Tibial nerve (tissue), 4 donors: ENCODE results near the gene NUSAP1. TPM values are rescaled to one million over a fixed set of nuclear protein-coding genes. Genes with fewer than 3 reads are reported as not detected.
A peak's percentile ranks its signal among the peaks of the same experiment; 100 is the strongest.

Experiments used
- DNase-seq, 2 donors: peaks; one replicate each; pipeline ENCODE4 v3.0.0-alpha.2; 2019; ENCODE audit warnings: low spot score in 2 of 2
- H3K27ac ChIP-seq, 4 donors: fragments of 200-600 bp; sonication (generic) in 3 of 4; one replicate each; pipeline ENCODE4 v1.5.1; 2017 to 2019; ENCODE audit warnings: mild to moderate bottlenecking in 1 of 4
- H3K27me3 ChIP-seq, 2 donors: fragments of 200-600 bp; sonication (generic) in 1 of 2; one replicate each; pipeline versions ENCODE4 v1.5.1 to v1.6.0; 2017 to 2019
- H3K36me3 ChIP-seq, 3 donors: fragments of 200-600 bp; sonication (generic); one replicate each; pipeline ENCODE4 v1.5.1; 2018 to 2019
- H3K4me1 ChIP-seq, 4 donors: fragments of 200-600 bp; sonication (generic) in 3 of 4; one replicate each; pipeline ENCODE4 v1.5.1; 2017 to 2019
- H3K4me3 ChIP-seq, 4 donors: fragments of 200-600 bp; sonication (generic) in 3 of 4; one replicate each; pipeline ENCODE4 v1.5.1; 2017 to 2019; ENCODE audit warnings: mild to moderate bottlenecking in 1 of 4, moderate library complexity in 1 of 4
- H3K9me3 ChIP-seq, 4 donors: fragments of 200-600 bp; sonication (generic) in 3 of 4; one replicate each; pipeline ENCODE4 v1.5.1; 2017 to 2019
- EP300 ChIP-seq, 2 donors: sonication (generic); formaldehyde crosslinking; IDR thresholded peaks; one replicate each; pipeline ENCODE4 v1.6.1; 2017; ENCODE audit warnings: antibody characterized with exemption in 2 of 2, mild to moderate bottlenecking in 1 of 2
- POLR2A ChIP-seq, 2 donors: fragments of 450-650 bp; IDR thresholded peaks; one replicate each; pipeline ENCODE4 v1.6.1; 2017; ENCODE audit warnings: antibody characterized with exemption in 2 of 2, mild to moderate bottlenecking in 2 of 2, moderate library complexity in 2 of 2
- WGBS, 2 donors: methylation state at CpG; one replicate each; pipeline ENCODE4 v1.1.5; 2018; 5-methylcytosine and 5-hydroxymethylcytosine counted together
- total RNA-seq, 4 donors: library from RNA; depleted of rRNA; stranded (reverse); fragments of >200 nt; gene quantifications; one replicate each; pipeline ENCODE4 v1.1.0, GENCODE V29; 2016
- TF ChIP-seq, protein P1 (sequence below), 5 experiments: fragments of 200-600 bp in 3 of 5; fragments of 450-650 bp in 2 of 5; sonication (generic) in 3 of 5; IDR thresholded peaks; one replicate each; pipeline ENCODE4 v1.5.1; 2016 to 2019; ENCODE audit warnings: antibody characterized with exemption in 5 of 5, mild to moderate bottlenecking in 3 of 5, moderate library complexity in 2 of 5

The NUSAP1 gene
- total RNA-seq, 4 donors from 2014 or later = 0.39 to 21.0 (median 2.5) TPM

DNA sequence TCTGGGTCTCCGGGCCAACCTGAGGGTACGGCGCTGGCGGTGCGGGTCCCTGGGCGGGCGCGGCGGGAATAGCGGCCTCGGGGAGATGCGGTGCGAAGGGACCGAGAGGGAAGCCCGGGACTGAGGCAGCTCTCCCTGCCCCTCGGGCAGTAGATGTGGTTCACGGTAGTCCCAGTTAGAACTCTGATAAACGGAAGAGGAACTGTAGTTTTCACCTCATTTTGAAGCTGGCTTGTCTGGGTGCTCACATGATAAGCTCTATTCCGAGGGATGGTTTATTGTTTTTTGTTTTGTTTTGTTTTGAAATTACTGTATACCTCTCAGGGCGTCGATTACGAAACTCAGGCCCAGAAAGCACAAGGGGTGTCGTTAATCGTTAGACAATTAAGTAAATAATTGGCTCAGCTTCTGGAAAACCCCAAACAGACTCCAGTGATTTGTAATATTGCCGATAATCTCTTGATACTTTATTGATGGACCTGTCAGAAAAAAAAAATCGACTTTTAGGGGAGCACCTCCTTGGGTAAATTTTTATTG is 413 bp downstream of the NUSAP1 start:
- no peaks in the 10 kb centered on the region for H3K27me3 ChIP-seq
- no peak for TF ChIP-seq POLR2A (IDR thresholded peaks at IDR 0.05)
- peak overlapping the region in 3 of 4 donors; percentile 40 to 69 (median 68) for H3K27ac ChIP-seq
- H3K36me3 ChIP-seq = no peaks in the 10 kb centered on the region
- no peak for DNase-seq
- WGBS, 2 donors = 0 to 1% methylated on average over 25 to 26 of the region's 26 CpGs
- peaks cover 0 to 20% (median 7%) of the 10 kb centered on the region in 4 donors for H3K4me1 ChIP-seq
- no peaks in the 10 kb centered on the region for H3K9me3 ChIP-seq
- H3K4me3 ChIP-seq = peak overlapping the region; percentile 79 to 85 (median 82)

GRCh38 chr15:41334293-41335120 is 1.8 kb downstream of the NUSAP1 start:
- Histone ChIP-seq H3K9me3 (no peaks in the 10 kb centered on the region), H3K27ac (no peak overlapping the region), H3K27me3 (no peaks in the 10 kb centered on the region), H3K4me3 (no peak overlapping the region), H3K4me1 (peaks cover 0 to 20% (median 7%) of the 10 kb centered on the region in 4 donors), H3K36me3 (no peaks in the 10 kb centered on the region)
- TF ChIP-seq, protein P1, sequence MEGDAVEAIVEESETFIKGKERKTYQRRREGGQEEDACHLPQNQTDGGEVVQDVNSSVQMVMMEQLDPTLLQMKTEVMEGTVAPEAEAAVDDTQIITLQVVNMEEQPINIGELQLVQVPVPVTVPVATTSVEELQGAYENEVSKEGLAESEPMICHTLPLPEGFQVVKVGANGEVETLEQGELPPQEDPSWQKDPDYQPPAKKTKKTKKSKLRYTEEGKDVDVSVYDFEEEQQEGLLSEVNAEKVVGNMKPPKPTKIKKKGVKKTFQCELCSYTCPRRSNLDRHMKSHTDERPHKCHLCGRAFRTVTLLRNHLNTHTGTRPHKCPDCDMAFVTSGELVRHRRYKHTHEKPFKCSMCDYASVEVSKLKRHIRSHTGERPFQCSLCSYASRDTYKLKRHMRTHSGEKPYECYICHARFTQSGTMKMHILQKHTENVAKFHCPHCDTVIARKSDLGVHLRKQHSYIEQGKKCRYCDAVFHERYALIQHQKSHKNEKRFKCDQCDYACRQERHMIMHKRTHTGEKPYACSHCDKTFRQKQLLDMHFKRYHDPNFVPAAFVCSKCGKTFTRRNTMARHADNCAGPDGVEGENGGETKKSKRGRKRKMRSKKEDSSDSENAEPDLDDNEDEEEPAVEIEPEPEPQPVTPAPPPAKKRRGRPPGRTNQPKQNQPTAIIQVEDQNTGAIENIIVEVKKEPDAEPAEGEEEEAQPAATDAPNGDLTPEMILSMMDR (IDR thresholded peaks at IDR 0.05) = no peak
- TF ChIP-seq EP300 (IDR thresholded peaks at IDR 0.05) = no peak
- no peak for TF ChIP-seq POLR2A (IDR thresholded peaks at IDR 0.05)
- 91 to 93% methylated on average over 12 of the region's 12 CpGs for WGBS, 2 donors
- no peak for DNase-seq

DNA sequence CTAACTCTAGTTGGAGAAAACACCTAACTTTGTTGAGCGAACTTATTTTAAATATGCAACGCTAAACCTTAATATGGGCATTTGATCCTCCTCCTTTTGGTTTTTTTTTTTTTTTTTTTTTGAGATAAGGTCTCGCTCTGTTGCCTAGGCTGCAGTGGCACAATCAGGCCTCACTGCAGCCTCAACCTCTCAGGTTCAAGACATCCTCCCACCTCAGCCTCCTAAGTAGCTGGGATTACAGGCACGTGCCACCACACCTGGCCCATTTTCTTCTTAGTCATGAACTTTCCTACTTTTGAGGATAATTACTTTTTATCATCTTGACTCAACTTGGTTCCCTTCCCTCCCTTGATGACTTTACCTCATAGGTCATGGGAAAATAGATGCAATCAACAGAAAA is 3.9 kb downstream of the NUSAP1 start:
- Histone ChIP-seq H3K36me3 (no peaks in the 10 kb centered on the region), H3K9me3 (no peaks in the 10 kb centered on the region), H3K27me3 (no peaks in the 10 kb centered on the region), H3K4me3 (no peak overlapping the region), H3K4me1 (peaks cover 0 to 16% (median 7%) of the 10 kb centered on the region in 4 donors), H3K27ac (no peak overlapping the region)
- no peak for DNase-seq
- WGBS, 2 donors = 92 to 95% methylated on average over 4 of the region's 4 CpGs
- TF ChIP-seq, protein P1 (IDR thresholded peaks at IDR 0.05) = no peak
- TF ChIP-seq POLR2A (IDR thresholded peaks at IDR 0.05) = no peak
- no peak for TF ChIP-seq EP300 (IDR thresholded peaks at IDR 0.05)

DNA sequence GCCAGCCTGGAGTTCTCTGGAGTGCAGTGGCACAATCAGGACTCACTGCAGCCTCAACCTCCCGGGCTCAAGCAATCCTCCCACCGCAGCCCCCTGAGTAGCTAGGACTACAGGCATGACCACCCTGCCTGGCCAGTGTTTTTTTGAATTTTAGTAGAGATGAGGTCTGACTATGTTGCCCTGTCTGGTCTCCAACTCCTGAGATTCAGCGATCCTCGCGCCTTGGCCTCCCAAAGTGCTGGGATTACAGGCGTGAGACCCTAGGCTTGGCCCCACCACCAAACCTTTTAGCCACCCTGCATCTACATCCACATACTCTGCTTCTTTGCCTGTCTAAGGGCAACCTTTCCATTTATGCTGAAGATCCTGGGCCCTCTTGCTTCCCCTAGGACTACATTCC is 4.4 kb downstream of the NUSAP1 start:
- no peaks in the 10 kb centered on the region for H3K9me3 ChIP-seq
- no peak overlapping the region for H3K4me3 ChIP-seq
- 98 to 99% methylated on average over 6 of the region's 6 CpGs for WGBS, 2 donors
- H3K4me1 ChIP-seq = peaks cover 0 to 12% (median 7%) of the 10 kb centered on the region in 4 donors
- H3K27me3 ChIP-seq = no peaks in the 10 kb centered on the region
- no peak overlapping the region for H3K27ac ChIP-seq
- H3K36me3 ChIP-seq = no peaks in the 10 kb centered on the region
- TF ChIP-seq, protein P1 (IDR thresholded peaks at IDR 0.05) = no peak
- no peak for TF ChIP-seq EP300 (IDR thresholded peaks at IDR 0.05)
- no peak for TF ChIP-seq POLR2A (IDR thresholded peaks at IDR 0.05)
- no peak for DNase-seq

DNA sequence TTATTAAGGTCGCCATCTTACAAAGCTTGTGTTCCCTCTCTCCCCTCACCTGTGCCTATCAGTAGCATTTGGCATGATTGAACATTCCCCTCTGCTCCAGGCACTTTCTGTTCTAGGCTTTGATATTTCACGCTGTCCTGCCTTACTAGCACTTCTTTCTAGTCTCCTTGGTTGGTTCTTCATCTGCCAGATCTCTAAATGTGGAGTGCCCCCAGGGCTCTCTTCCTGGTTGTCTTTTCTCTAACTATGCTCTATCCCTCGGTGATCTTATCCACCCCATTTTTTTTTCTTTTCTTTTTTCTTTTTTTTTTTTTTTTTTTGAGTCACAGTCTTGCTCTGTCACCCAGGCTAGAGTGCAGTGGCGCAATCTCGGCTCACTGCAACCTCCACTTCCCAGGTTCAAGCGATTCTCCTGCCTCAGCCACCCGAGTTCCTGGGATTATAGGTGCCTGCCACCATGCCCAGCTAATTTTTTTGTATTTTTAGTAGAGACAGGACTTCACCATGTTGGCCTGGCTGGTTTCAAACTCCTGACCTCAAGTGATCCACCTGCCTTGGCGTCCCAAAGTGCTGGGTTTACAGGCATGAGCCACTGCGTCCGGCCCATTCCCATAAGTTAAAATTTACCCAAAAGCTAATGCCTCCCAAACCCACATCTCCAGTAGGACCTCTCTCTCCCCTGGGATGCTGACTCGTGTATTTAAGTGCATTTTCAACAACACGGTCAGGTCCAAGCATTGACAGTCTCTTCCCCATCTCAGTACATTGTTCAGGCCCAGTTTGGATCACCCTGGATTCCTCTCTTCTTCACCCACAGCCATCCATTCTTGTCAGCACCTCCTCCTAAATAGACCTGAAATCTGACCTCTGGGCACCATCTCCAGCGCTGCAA is 5.2 kb downstream of the NUSAP1 start:
- H3K4me3 ChIP-seq = no peak overlapping the region
- peaks cover 0 to 12% (median 7%) of the 10 kb centered on the region in 4 donors for H3K4me1 ChIP-seq
- no peaks in the 10 kb centered on the region for H3K36me3 ChIP-seq
- no peak overlapping the region for H3K27ac ChIP-seq
- H3K27me3 ChIP-seq = no peaks in the 10 kb centered on the region
- 86% methylated on average over 13 of the region's 13 CpGs for WGBS, 2 donors
- no peak for DNase-seq
- H3K9me3 ChIP-seq = no peaks in the 10 kb centered on the region
- no peak for TF ChIP-seq EP300 (IDR thresholded peaks at IDR 0.05)
- TF ChIP-seq, protein P1 (IDR thresholded peaks at IDR 0.05) = no peak
- no peak for TF ChIP-seq POLR2A (IDR thresholded peaks at IDR 0.05)
